Fibroblast of upper back skin (primary cell): ENCODE measurements around the gene AKR1C1.
"Not testable (repeated sequence)": the region's sequence is repeated elsewhere in the genome, so short reads cannot be mapped to it uniquely, and the experiment has no call there.

Experiments
- DNase-seq: peaks from one replicate; pipeline ENCODE4 v3.0.0-alpha.2; 2013

Gene AKR1C1

DNA sequence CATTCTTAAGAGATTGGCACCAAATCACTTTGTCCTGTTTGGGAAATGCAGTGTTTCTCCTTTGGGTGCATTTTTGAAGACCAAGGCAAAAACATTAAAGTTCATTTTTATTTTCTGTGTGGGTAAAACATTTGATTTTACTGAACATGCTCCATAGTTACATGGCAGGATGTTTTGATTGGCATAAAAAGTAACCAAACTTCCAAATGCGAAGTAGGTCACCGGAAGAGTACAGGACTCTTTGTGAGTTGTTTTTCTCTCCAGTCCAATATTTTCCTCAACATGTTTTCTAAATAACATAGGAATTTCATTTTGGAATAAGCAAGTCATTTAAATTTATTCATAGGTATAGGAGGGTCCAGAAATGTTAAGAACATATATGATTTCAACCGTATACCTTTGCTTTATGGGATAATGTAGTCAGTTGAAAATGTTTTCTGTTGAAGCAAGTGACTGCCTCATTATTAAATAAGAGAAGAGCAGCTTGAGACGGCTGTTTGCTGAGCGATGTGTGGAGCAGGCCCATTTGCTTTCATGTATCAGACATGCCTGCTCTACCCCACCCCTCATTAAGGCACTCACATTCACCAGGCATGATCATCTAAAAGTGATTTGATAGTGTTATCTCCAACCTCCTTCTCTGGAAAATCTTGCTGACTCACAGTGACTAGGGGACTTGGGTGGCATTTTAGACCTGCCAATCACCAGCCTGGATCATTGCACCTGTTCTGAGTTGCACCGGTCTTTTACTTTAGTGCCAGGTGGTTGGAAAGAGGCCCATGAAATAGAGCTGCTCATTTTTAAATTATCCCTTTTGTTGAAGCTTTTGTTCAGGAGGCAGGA lies 56.8 kb downstream of the AKR1C1 start:
- not testable (repeated sequence) for DNase-seq

DNA sequence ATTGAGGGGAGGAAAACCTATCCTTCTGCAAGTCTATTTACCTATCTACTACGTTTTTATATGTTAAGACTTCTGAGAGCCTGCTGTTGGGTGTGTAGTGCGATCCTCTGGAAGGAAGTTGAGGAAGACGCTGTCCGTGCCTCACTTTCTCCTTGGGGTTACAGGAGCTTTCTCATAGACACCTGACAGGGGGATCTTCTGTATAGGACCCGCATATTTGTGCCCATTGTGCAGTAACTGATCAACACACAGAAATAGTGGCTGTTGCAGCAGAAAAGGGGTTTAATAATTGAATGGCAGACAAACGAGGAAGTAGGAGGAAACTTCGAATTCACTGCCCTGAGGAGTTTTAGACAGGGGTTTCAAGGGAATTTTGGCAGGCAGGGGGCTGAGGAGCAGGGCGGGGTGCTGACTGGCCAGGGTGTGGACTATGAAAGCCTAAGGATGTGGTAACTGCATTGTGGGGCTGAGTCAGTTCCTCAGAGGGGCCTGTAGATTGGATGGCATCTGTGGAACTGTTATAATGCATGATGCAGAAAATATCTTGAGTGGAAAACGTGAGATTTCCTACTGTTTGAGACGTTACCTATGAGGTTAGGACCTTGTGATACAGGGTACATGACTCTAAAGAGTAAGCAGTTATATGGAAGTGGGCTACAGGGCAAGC lies 58.5 kb downstream of the AKR1C1 start:
- DNase-seq, result not testable (repeated sequence)

DNA sequence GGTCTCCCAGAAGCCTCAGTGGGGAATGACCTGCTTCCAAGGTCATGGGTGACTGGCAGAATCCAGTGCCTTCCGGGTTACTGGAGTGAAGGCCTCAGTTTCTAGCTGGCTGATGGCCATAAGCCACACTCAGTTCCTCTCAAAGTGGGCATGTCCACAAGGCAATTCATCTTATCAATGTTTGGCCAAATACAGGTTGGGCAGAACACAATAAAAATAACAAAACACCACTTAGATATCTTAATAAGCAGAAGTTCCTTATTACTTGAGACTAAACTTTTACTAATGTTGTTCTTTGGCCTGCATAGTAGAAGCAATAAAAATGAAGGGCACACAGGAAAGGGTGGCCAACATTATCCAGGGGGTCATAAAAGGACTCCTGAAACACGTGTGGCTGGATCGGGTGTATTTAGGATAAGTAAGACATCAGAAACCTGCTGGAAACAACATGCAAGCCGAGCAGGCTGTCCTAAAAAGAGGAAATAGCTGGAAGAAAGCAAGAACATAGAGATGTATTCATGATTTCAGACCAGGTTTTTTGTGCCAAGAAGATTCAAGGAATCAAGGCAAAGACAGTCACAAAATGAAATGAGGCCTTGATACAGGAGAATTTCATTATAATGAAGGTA lies 60.1 kb downstream of the AKR1C1 start:
- no peak for DNase-seq

DNA sequence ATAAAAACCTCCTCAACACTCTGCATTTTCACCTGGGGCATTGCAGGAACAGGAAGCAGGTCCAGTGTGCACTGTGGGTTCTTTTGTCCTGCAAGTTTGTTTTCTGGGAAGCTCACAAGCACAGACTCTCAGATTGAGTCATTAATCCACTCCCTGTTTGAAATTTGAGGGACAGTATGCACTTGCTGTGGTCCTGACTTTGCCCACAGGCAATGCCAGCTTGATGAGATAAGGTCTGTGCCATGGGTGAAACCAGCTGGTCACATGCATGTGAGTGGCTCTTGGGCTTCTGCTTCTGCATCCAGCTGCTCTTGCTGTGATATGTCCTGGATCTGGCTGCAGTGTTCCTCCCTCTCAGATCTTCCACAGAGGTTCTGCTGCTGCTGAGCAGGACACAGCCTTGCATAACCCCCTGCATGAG lies 62.3 kb downstream of the AKR1C1 start:
- DNase-seq, result not testable (repeated sequence)

- DNase-seq, result no peak
Observed at GRCh38 chr10:5030989-5031388, 67.8 kb downstream of the AKR1C1 start.

GRCh38 chr10:5031588-5031987 lies 68.4 kb downstream of the AKR1C1 start:
- not testable (repeated sequence) for DNase-seq

DNA sequence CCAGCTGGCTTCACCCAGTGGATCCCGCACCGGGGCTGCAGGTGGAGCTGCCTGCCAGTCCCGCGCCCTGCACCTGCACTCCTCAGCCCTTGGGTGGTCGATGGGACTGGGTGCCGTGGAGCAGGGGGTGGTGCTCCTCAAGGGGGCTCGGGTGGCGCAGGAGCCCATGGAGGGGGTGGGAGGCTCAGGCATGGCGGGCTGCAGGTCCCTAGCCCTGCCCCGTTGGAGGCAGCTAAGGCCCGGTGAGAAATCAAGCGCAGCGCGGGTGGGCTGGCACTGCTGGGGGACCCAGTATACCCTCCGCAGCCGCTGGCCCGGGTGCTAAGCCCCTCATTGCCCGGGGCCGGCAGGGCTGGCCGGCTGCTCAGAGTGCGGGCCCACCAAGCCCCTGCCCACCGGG lies 69.2 kb downstream of the AKR1C1 start:
- DNase-seq, result not testable (repeated sequence)
